ES-I3 (cell line): Measurements from ENCODE around the gene HECA.
"Not testable (repeated sequence)": the region's sequence is repeated elsewhere in the genome, so short reads cannot be mapped to it uniquely, and the experiment has no call there.

Source experiments
- H3K36me3 ChIP-seq: 2 replicates; pipeline ENCODE4 v1.6.1; 2013; ENCODE audit warnings: mild to moderate bottlenecking, low read length, control low read depth, moderate library complexity; ENCODE audit not compliant: insufficient read depth
- H3K4me1 ChIP-seq: 2 replicates; pipeline ENCODE4 v1.6.1; 2013; ENCODE audit warnings: mild to moderate bottlenecking, control low read depth, low read length; ENCODE audit not compliant: insufficient read depth
- H3K9ac ChIP-seq: 2 replicates; pipeline ENCODE4 v1.6.1; 2013; ENCODE audit warnings: low read depth, mild to moderate bottlenecking, low read length, moderate library complexity
- H3K9me3 ChIP-seq: 2 replicates; pipeline ENCODE4 v1.6.1; 2013; ENCODE audit warnings: mild to moderate bottlenecking, low read length, moderate library complexity; ENCODE audit not compliant: control insufficient read depth, insufficient read depth

Gene HECA

GRCh38 chr6:139134817-139135577 is at the start of gene HECA:
Gene HECA (plus strand): TSS chr6:139135080. CDS start chr6:139135397, 317 bp downstream.
- Histone ChIP-seq H3K4me1 (no peaks in the 10 kb centered on the region), H3K9ac (peak within 1 kb of the TSS; percentile 82), H3K36me3 (no peaks in the 10 kb centered on the region), H3K9me3 (no peaks in the 10 kb centered on the region)

- Histone ChIP-seq H3K9me3 (no peaks in the 10 kb centered on the region), H3K4me1 (no peaks in the 10 kb centered on the region), H3K36me3 (no peaks in the 10 kb centered on the region), H3K9ac (no peak overlapping the region)
These were observed 43.1 kb upstream of the HECA start for GRCh38 chr6:139091826-139092225.

- Histone ChIP-seq H3K9me3 (no peaks in the 10 kb centered on the region; the same call in 1 of the 2 replicates), H3K36me3 (no peaks in the 10 kb centered on the region), H3K9ac (no peak overlapping the region), H3K4me1 (no peaks in the 10 kb centered on the region)
These were observed 34.9 kb upstream of the HECA start for GRCh38 chr6:139099984-139100383.

GRCh38 chr6:139107051-139107450 is 27.8 kb upstream of the HECA start:
- no peaks in the 10 kb centered on the region for H3K36me3 ChIP-seq
- H3K4me1 ChIP-seq, result no peaks in the 10 kb centered on the region
- H3K9me3 ChIP-seq, result no peaks in the 10 kb centered on the region
- H3K9ac ChIP-seq, result no peak overlapping the region

GRCh38 chr6:139108378-139108777 is 26.5 kb upstream of the HECA start:
- no peaks in the 10 kb centered on the region for H3K36me3 ChIP-seq
- no peaks in the 10 kb centered on the region for H3K4me1 ChIP-seq

GRCh38 chr6:139109558-139109957 is 25.3 kb upstream of the HECA start:
- Histone ChIP-seq H3K9ac (no peak overlapping the region), H3K9me3 (no peaks in the 10 kb centered on the region), H3K4me1 (no peaks in the 10 kb centered on the region), H3K36me3 (no peaks in the 10 kb centered on the region)

More at GRCh38 chr6:139108378-139108777, 26.5 kb upstream of the HECA start:
- Histone ChIP-seq H3K9ac (no peak overlapping the region), H3K9me3 (no peaks in the 10 kb centered on the region)

GRCh38 chr6:139112146-139112545 is 22.7 kb upstream of the HECA start:
- H3K4me1 ChIP-seq, result no peaks in the 10 kb centered on the region
- no peaks in the 10 kb centered on the region for H3K36me3 ChIP-seq
- H3K9me3 ChIP-seq, result no peaks in the 10 kb centered on the region
- no peak overlapping the region for H3K9ac ChIP-seq

- H3K9me3 ChIP-seq, result no peaks in the 10 kb centered on the region
- H3K4me1 ChIP-seq, result no peaks in the 10 kb centered on the region
- H3K9ac ChIP-seq, result no peak overlapping the region
- H3K36me3 ChIP-seq, result no peaks in the 10 kb centered on the region
These were observed 22.3 kb upstream of the HECA start for GRCh38 chr6:139112561-139112960.

- Histone ChIP-seq H3K9me3 (peaks cover 4% of the 10 kb centered on the region; the same call in 1 of the 2 replicates), H3K36me3 (no peaks in the 10 kb centered on the region), H3K4me1 (no peaks in the 10 kb centered on the region), H3K9ac (no peak overlapping the region)
These were observed 20.1 kb upstream of the HECA start for GRCh38 chr6:139114746-139115145.

GRCh38 chr6:139115989-139116758 is 18.7 kb upstream of the HECA start:
- H3K9me3 ChIP-seq, result peaks cover 12% of the 10 kb centered on the region; the same call in 1 of the 2 replicates
- no peak overlapping the region for H3K9ac ChIP-seq
- H3K36me3 ChIP-seq, result no peaks in the 10 kb centered on the region
- H3K4me1 ChIP-seq, result no peaks in the 10 kb centered on the region

- Histone ChIP-seq H3K9ac (no peak overlapping the region), H3K9me3 (peaks cover 12% of the 10 kb centered on the region; the same call in 1 of the 2 replicates), H3K4me1 (no peaks in the 10 kb centered on the region), H3K36me3 (no peaks in the 10 kb centered on the region)
These were observed 17.1 kb upstream of the HECA start for GRCh38 chr6:139117734-139118133.

- Histone ChIP-seq H3K9ac (no peak overlapping the region), H3K4me1 (no peaks in the 10 kb centered on the region), H3K9me3 (peaks cover 12% of the 10 kb centered on the region; the same call in 1 of the 2 replicates), H3K36me3 (no peaks in the 10 kb centered on the region)
These were observed 15.3 kb upstream of the HECA start for GRCh38 chr6:139119552-139119951.

- not testable (repeated sequence) for H3K36me3 ChIP-seq, H3K4me1 ChIP-seq, H3K9ac ChIP-seq
- peaks cover 12% of the 10 kb centered on the region; the same call in 1 of the 2 replicates for H3K9me3 ChIP-seq
These were observed 12.1 kb upstream of the HECA start for GRCh38 chr6:139122823-139123222.

GRCh38 chr6:139124887-139125672 is 9.8 kb upstream of the HECA start:
- Histone ChIP-seq H3K4me1 (0 out of 2 replicates have a peak, but pooled peaks cover 4% of the 10 kb centered on the region), H3K9ac (no peak overlapping the region), H3K36me3 (no peaks in the 10 kb centered on the region)

More at GRCh38 chr6:139124887-139125672, 9.8 kb upstream of the HECA start:
- peaks cover 4% of the 10 kb centered on the region; the same call in 1 of the 2 replicates for H3K9me3 ChIP-seq
